PFSK-1 (cell line): ENCODE results near the gene APP.

Experiments
- POLR2AphosphoS5 ChIP-seq: IDR thresholded peaks from 2 replicates; pipeline ENCODE4 v1.6.1; 2012; ENCODE audit warnings: low read depth, mild to moderate bottlenecking, control low read depth, low read length, moderate library complexity
- SIN3A ChIP-seq: IDR thresholded peaks from 2 replicates; pipeline ENCODE4 v1.6.1; 2012; ENCODE audit warnings: mild to moderate bottlenecking, low read length, moderate library complexity, borderline replicate concordance; ENCODE audit not compliant: insufficient read depth
- TAF1 ChIP-seq: IDR thresholded peaks from 2 replicates; pipeline ENCODE4 v1.6.1; 2012; ENCODE audit warnings: low read length, control low read depth, borderline replicate concordance; ENCODE audit not compliant: insufficient read depth

- TF ChIP-seq POLR2AphosphoS5 (no peak), TAF1 (no peak), SIN3A (no peak)
These were observed 265.4 kb downstream of the APP start for GRCh38 chr21:25905126-25905525.
